ENCODE measurements around the gene PROM2. TPM values are rescaled to one million over a fixed set of nuclear protein-coding genes. Genes with fewer than 3 reads are reported as not detected.

The PROM2 gene
- total and polyA plus RNA-seq, 10 of the 15 experiments (the other 5 are each of a cell fraction or from before 2014, with no cell fraction given): 0.01 to 0.04 TPM; not detected in 8

- ChIA-PET RAD21 (ENCODE audit: unreplicated experiment) (no interaction called here), CTCF (no interaction called here), POLR2A (no interaction called here), SMC1A (ENCODE audit: uncharacterized antibody, unreplicated experiment) (no interaction called here)
- no peaks in the 10 kb centered on the region for H3K79me2 ChIP-seq (ENCODE audit: control insufficient read depth, insufficient read depth, low read length)
- H3K4me1 ChIP-seq (ENCODE audit: control insufficient read depth, insufficient read depth, low read length): no peaks in the 10 kb centered on the region
- BruUV-seq (replicated peaks): no TSS peak
- H3K4me3 ChIP-seq: no peak overlapping the region
- no peak overlapping the region for H3K27ac ChIP-seq (ENCODE audit: control insufficient read depth, insufficient read depth)
- WGBS (ENCODE audit: insufficient coverage, insufficient replicate concordance, low lambda C conversion rate, missing lambda C conversion rate): 46% methylated on average over 4 of the region's 8 CpGs
- in situ Hi-C loops (cut with MboI): no loop called here
- no peaks in the 10 kb centered on the region; the same call in 2 of the 3 replicates for H3K9me3 ChIP-seq (replicated peaks; ENCODE audit: control insufficient read depth, insufficient read depth, low read length)
- H3K9ac ChIP-seq (ENCODE audit: control insufficient read depth, insufficient read depth, low read length): no peak overlapping the region
- no peaks in the 10 kb centered on the region for H3K27me3 ChIP-seq (replicated peaks in 1 of 2; ENCODE audit: control insufficient read depth in 2 of 2, insufficient read depth in 2 of 2, low read length in 1 of 2)
- no peaks in the 10 kb centered on the region for H3K36me3 ChIP-seq (ENCODE audit: control insufficient read depth in 2 of 2, insufficient read depth in 2 of 2, low read length in 1 of 2)
- no peak overlapping the region for H2AFZ ChIP-seq (ENCODE audit: control insufficient read depth, low read depth, low read length)
- intact Hi-C loops (cut with micrococcal nuclease; ENCODE audit: unreplicated experiment): no loop called here
- no peaks in the 10 kb centered on the region for H4K20me1 ChIP-seq (ENCODE audit: control insufficient read depth, insufficient read depth)
- no peak overlapping the region for H3K4me2 ChIP-seq (ENCODE audit: control insufficient read depth, insufficient read depth)
- FAIRE-seq (no peak), ATAC-seq (no peak), DNase-seq (ENCODE audit: low read depth, low spot score) (no peak)
- TF ChIP-seq, protein P1, sequence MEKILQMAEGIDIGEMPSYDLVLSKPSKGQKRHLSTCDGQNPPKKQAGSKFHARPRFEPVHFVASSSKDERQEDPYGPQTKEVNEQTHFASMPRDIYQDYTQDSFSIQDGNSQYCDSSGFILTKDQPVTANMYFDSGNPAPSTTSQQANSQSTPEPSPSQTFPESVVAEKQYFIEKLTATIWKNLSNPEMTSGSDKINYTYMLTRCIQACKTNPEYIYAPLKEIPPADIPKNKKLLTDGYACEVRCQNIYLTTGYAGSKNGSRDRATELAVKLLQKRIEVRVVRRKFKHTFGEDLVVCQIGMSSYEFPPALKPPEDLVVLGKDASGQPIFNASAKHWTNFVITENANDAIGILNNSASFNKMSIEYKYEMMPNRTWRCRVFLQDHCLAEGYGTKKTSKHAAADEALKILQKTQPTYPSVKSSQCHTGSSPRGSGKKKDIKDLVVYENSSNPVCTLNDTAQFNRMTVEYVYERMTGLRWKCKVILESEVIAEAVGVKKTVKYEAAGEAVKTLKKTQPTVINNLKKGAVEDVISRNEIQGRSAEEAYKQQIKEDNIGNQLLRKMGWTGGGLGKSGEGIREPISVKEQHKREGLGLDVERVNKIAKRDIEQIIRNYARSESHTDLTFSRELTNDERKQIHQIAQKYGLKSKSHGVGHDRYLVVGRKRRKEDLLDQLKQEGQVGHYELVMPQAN (conservative IDR thresholded peaks at IDR 0.05): no peak
- TF ChIP-seq, protein P2, sequence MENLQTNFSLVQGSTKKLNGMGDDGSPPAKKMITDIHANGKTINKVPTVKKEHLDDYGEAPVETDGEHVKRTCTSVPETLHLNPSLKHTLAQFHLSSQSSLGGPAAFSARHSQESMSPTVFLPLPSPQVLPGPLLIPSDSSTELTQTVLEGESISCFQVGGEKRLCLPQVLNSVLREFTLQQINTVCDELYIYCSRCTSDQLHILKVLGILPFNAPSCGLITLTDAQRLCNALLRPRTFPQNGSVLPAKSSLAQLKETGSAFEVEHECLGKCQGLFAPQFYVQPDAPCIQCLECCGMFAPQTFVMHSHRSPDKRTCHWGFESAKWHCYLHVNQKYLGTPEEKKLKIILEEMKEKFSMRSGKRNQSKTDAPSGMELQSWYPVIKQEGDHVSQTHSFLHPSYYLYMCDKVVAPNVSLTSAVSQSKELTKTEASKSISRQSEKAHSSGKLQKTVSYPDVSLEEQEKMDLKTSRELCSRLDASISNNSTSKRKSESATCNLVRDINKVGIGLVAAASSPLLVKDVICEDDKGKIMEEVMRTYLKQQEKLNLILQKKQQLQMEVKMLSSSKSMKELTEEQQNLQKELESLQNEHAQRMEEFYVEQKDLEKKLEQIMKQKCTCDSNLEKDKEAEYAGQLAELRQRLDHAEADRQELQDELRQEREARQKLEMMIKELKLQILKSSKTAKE (IDR thresholded peaks at IDR 0.05; ENCODE audit: low read depth, poor library complexity, severe bottlenecking): no peak
- no peak for TF ChIP-seq TBL1XR1 (IDR thresholded peaks at IDR 0.05; ENCODE audit: low read depth, low read length)
- no peak for TF ChIP-seq TARDBP (IDR thresholded peaks at IDR 0.05; ENCODE audit: borderline replicate concordance)
- no peak for TF ChIP-seq KDM1A (IDR thresholded peaks at IDR 0.05; ENCODE audit: borderline replicate concordance)
- TF ChIP-seq CREB1 (IDR thresholded peaks at IDR 0.05; ENCODE audit: low read depth): no peak
- TF ChIP-seq, protein P3, sequence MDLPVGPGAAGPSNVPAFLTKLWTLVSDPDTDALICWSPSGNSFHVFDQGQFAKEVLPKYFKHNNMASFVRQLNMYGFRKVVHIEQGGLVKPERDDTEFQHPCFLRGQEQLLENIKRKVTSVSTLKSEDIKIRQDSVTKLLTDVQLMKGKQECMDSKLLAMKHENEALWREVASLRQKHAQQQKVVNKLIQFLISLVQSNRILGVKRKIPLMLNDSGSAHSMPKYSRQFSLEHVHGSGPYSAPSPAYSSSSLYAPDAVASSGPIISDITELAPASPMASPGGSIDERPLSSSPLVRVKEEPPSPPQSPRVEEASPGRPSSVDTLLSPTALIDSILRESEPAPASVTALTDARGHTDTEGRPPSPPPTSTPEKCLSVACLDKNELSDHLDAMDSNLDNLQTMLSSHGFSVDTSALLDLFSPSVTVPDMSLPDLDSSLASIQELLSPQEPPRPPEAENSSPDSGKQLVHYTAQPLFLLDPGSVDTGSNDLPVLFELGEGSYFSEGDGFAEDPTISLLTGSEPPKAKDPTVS (IDR thresholded peaks at IDR 0.05; ENCODE audit: low read depth, low read length): no peak
- no peak for TF ChIP-seq NBN (IDR thresholded peaks at IDR 0.05)
- TF ChIP-seq SPI1 (IDR thresholded peaks at IDR 0.05; ENCODE audit: borderline replicate concordance, insufficient read depth, low read depth, low read length): no peak
- TF ChIP-seq GABPA (IDR thresholded peaks at IDR 0.05; ENCODE audit: low read depth): no peak
- TF ChIP-seq, protein P4, sequence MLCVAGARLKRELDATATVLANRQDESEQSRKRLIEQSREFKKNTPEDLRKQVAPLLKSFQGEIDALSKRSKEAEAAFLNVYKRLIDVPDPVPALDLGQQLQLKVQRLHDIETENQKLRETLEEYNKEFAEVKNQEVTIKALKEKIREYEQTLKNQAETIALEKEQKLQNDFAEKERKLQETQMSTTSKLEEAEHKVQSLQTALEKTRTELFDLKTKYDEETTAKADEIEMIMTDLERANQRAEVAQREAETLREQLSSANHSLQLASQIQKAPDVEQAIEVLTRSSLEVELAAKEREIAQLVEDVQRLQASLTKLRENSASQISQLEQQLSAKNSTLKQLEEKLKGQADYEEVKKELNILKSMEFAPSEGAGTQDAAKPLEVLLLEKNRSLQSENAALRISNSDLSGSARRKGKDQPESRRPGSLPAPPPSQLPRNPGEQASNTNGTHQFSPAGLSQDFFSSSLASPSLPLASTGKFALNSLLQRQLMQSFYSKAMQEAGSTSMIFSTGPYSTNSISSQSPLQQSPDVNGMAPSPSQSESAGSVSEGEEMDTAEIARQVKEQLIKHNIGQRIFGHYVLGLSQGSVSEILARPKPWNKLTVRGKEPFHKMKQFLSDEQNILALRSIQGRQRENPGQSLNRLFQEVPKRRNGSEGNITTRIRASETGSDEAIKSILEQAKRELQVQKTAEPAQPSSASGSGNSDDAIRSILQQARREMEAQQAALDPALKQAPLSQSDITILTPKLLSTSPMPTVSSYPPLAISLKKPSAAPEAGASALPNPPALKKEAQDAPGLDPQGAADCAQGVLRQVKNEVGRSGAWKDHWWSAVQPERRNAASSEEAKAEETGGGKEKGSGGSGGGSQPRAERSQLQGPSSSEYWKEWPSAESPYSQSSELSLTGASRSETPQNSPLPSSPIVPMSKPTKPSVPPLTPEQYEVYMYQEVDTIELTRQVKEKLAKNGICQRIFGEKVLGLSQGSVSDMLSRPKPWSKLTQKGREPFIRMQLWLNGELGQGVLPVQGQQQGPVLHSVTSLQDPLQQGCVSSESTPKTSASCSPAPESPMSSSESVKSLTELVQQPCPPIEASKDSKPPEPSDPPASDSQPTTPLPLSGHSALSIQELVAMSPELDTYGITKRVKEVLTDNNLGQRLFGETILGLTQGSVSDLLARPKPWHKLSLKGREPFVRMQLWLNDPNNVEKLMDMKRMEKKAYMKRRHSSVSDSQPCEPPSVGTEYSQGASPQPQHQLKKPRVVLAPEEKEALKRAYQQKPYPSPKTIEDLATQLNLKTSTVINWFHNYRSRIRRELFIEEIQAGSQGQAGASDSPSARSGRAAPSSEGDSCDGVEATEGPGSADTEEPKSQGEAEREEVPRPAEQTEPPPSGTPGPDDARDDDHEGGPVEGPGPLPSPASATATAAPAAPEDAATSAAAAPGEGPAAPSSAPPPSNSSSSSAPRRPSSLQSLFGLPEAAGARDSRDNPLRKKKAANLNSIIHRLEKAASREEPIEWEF (IDR thresholded peaks at IDR 0.05; ENCODE audit: insufficient replicate concordance, low read depth, low read length): no peak
- no peak for TF ChIP-seq IKZF1 (conservative IDR thresholded peaks at IDR 0.05)
- no peak for TF ChIP-seq MEF2A (IDR thresholded peaks at IDR 0.05; ENCODE audit: insufficient read depth, low read depth, low read length)
- TF ChIP-seq STAT1 (conservative IDR thresholded peaks at IDR 0.05): no peak
- no peak for TF ChIP-seq EP300 (IDR thresholded peaks at IDR 0.05; ENCODE audit: borderline replicate concordance in 1 of 2, control insufficient read depth in 1 of 2, low read depth in 2 of 2, low read length in 2 of 2)
Observed at GRCh38 chr2:95287336-95287735, 13.1 kb downstream of the PROM2 start.
